ENCODE results near the gene SLC20A1. TPM values are rescaled to one million over a fixed set of nuclear protein-coding genes. Genes with fewer than 3 reads are reported as not detected.

The SLC20A1 gene
- total and polyA plus RNA-seq, 3 donors from 2014 or later, result 30.2 to 47.8 (median 38.7) TPM

DNA sequence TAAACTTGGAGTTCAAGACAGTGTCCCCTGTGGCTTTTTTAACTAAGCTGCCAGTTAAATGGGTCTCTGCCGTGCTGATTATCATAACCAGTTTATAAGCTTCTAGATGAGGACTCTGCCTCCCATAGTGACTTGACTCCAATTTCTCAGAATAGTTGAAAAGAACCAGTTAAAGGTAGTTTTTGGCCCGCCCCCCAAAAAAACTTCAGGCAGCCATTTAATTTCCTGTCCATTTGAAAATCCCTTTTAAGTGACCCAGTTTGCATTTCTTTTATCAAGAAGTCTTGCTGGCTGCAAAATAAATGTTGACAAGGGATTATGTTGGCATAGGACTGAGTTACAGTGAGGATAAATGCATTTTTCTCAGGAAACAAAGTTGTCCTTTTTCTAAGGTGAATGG lies 2.3 kb downstream of the SLC20A1 start:
- TF ChIP-seq, protein P1, sequence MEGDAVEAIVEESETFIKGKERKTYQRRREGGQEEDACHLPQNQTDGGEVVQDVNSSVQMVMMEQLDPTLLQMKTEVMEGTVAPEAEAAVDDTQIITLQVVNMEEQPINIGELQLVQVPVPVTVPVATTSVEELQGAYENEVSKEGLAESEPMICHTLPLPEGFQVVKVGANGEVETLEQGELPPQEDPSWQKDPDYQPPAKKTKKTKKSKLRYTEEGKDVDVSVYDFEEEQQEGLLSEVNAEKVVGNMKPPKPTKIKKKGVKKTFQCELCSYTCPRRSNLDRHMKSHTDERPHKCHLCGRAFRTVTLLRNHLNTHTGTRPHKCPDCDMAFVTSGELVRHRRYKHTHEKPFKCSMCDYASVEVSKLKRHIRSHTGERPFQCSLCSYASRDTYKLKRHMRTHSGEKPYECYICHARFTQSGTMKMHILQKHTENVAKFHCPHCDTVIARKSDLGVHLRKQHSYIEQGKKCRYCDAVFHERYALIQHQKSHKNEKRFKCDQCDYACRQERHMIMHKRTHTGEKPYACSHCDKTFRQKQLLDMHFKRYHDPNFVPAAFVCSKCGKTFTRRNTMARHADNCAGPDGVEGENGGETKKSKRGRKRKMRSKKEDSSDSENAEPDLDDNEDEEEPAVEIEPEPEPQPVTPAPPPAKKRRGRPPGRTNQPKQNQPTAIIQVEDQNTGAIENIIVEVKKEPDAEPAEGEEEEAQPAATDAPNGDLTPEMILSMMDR (IDR thresholded peaks at IDR 0.05), result no peak
- TF ChIP-seq POLR2A (IDR thresholded peaks at IDR 0.05), result no peak
- Histone ChIP-seq H3K36me3 (ENCODE audit: low read depth, missing control alignments) (no peaks in the 10 kb centered on the region), H3K4me1 (peaks cover 13% of the 10 kb centered on the region), H3K9me3 (no peaks in the 10 kb centered on the region), H3K27ac (no peak overlapping the region), H3K27me3 (no peaks in the 10 kb centered on the region), H3K4me3 (no peak overlapping the region)
- no peak for DNase-seq
- 76 to 82% methylated on average over 2 of the region's 2 CpGs for WGBS, 2 donors
- intact Hi-C loops (cut with DNase I; ENCODE audit: low total_unique reads), result no loop called here

DNA sequence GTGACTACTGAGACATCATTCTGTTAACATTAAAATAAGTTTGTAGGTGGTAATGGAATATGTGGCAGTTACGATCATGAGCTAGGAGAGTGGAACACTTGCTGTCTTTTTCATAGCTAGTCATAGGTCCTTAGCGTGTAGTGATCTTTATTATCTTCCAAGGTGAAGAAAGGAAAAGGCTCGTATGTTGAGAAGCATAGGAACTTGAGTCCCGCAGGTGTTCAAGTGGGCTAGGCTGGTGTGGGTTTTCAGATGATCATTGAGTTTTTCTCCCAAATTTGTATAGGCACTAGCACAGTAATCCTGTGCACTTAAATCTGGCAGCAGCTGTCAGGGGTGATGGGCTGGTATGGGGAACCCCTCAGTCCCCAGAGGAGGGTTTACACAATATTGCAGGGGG lies 10.9 kb downstream of the SLC20A1 start:
- DNase-seq, result no peak
- no peak overlapping the region for H3K27ac ChIP-seq
- no peaks in the 10 kb centered on the region for H3K4me1 ChIP-seq
- no peaks in the 10 kb centered on the region for H3K9me3 ChIP-seq
- no peaks in the 10 kb centered on the region for H3K36me3 ChIP-seq (ENCODE audit: low read depth, missing control alignments)
- H3K27me3 ChIP-seq, result no peaks in the 10 kb centered on the region
- no peak overlapping the region for H3K4me3 ChIP-seq
- WGBS, 2 donors, result 95 to 98% methylated on average over 4 of the region's 4 CpGs
- TF ChIP-seq, protein P1 (IDR thresholded peaks at IDR 0.05), result no peak
- no peak for TF ChIP-seq POLR2A (IDR thresholded peaks at IDR 0.05)
- intact Hi-C loops (cut with DNase I; ENCODE audit: low total_unique reads), result no loop called here

DNA sequence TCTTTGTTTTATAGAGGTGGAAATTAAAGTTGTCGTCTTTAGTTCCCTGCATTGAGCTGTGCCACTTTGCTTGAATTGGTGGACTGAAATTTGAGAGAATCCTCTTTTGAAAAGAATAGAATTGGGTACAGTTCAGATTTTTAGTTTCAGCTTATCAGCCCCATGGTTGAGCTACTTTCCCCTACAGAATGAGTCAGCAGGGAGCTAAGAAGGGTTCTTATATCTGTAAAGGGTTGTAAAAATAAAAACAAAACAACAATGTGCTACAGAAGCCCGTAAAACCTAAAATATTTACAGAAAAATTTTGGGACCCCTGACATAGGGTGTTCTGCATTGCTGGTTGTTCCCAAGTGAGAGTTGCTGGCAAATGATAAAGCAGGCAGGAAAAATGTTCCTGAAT lies 12.6 kb downstream of the SLC20A1 start:
- TF ChIP-seq POLR2A (IDR thresholded peaks at IDR 0.05), result no peak
- TF ChIP-seq, protein P1 (IDR thresholded peaks at IDR 0.05), result no peak
- H3K36me3 ChIP-seq (ENCODE audit: low read depth, missing control alignments), result no peaks in the 10 kb centered on the region
- H3K4me3 ChIP-seq, result no peak overlapping the region
- no peak for DNase-seq
- H3K27ac ChIP-seq, result no peak overlapping the region
- WGBS, 2 donors, result 90 to 93% methylated on average over 2 of the region's 2 CpGs
- intact Hi-C loops (cut with DNase I; ENCODE audit: low total_unique reads), result no loop called here
- no peaks in the 10 kb centered on the region for H3K9me3 ChIP-seq
- H3K27me3 ChIP-seq, result no peaks in the 10 kb centered on the region
- H3K4me1 ChIP-seq, result no peaks in the 10 kb centered on the region

DNA sequence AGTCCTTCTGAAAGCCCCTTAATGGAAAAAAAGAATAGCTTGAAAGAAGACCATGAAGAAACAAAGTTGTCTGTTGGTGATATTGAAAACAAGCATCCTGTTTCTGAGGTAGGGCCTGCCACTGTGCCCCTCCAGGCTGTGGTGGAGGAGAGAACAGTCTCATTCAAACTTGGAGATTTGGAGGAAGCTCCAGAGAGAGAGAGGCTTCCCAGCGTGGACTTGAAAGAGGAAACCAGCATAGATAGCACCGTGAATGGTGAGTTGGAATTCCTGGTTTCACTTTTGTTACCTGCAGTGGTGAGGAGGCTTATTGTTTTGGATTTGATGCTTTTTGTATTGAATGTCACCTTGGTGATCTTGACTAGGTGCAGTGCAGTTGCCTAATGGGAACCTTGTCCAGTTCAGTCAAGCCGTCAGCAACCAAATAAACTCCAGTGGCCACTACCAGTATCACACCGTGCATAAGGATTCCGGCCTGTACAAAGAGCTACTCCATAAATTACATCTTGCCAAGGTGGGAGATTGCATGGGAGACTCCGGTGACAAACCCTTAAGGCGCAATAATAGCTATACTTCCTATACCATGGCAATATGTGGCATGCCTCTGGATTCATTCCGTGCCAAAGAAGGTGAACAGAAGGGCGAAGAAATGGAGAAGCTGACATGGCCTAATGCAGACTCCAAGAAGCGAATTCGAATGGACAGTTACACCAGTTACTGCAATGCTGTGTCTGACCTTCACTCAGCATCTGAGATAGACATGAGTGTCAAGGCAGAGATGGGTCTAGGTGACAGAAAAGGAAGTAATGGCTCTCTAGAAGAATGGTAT lies 13.3 kb downstream of the SLC20A1 start:
- H3K27me3 ChIP-seq, result no peaks in the 10 kb centered on the region
- intact Hi-C loops (cut with DNase I; ENCODE audit: low total_unique reads), result no loop called here
- H3K4me3 ChIP-seq, result no peak overlapping the region
- no peak for TF ChIP-seq POLR2A (IDR thresholded peaks at IDR 0.05)
- TF ChIP-seq, protein P1 (IDR thresholded peaks at IDR 0.05), result no peak
- no peaks in the 10 kb centered on the region for H3K9me3 ChIP-seq
- DNase-seq, result no peak
- H3K27ac ChIP-seq, result no peak overlapping the region
- no peaks in the 10 kb centered on the region for H3K4me1 ChIP-seq
- WGBS, 2 donors, result 90 to 94% methylated on average over 11 of the region's 11 CpGs
- no peaks in the 10 kb centered on the region for H3K36me3 ChIP-seq (ENCODE audit: low read depth, missing control alignments)

DNA sequence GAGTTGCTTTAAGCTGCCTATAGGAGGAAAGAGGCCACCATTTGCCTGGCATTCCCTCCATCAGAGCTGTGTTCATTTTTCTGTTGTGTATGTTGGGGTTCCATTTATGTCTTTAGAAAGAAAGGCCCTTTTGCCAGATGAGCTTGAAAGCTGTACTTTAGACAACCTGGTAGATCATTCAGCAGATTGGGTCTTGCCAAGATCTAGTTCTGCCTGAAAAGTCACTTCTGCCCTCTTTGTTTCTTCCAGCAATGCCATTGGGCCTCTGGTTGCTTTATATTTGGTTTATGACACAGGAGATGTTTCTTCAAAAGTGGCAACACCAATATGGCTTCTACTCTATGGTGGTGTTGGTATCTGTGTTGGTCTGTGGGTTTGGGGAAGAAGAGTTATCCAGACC lies 14.4 kb downstream of the SLC20A1 start:
- Histone ChIP-seq H3K27me3 (no peaks in the 10 kb centered on the region), H3K4me3 (no peak overlapping the region), H3K9me3 (no peaks in the 10 kb centered on the region), H3K36me3 (ENCODE audit: low read depth, missing control alignments) (no peaks in the 10 kb centered on the region), H3K27ac (no peak overlapping the region), H3K4me1 (no peaks in the 10 kb centered on the region)
- intact Hi-C loops (cut with DNase I; ENCODE audit: low total_unique reads), result no loop called here
- no peak for DNase-seq
- TF ChIP-seq, protein P1 (IDR thresholded peaks at IDR 0.05), result no peak
- TF ChIP-seq POLR2A (IDR thresholded peaks at IDR 0.05), result no peak
